ENCODE measurements around the gene FAM47A.

The FAM47A gene

GRCh38 chrX:34132028-34132427 is at the start of gene FAM47A:
Gene FAM47A, minus strand, starts transcription at chrX:34132314. Its CDS starts 36 bp downstream, at chrX:34132278.
- DNase-seq (ENCODE audit: low read depth in 3 of 3), result no peak

GRCh38 chrX:34147345-34147744 is 15.2 kb upstream of the FAM47A start:
- DNase-seq (ENCODE audit: low read depth in 3 of 3), result no peak

GRCh38 chrX:34146906-34147305 is 14.8 kb upstream of the FAM47A start:
- DNase-seq (ENCODE audit: low read depth in 3 of 3), result no peak

GRCh38 chrX:34144246-34144645 is 12.1 kb upstream of the FAM47A start:
- DNase-seq (ENCODE audit: low read depth in 3 of 3), result no peak

- DNase-seq (ENCODE audit: low read depth in 3 of 3), result no peak
These were observed 8.7 kb upstream of the FAM47A start for GRCh38 chrX:34140816-34141215.

GRCh38 chrX:34130980-34131744 is 952 bp downstream of the FAM47A start:
- no peak for DNase-seq (ENCODE audit: low read depth in 3 of 3)

GRCh38 chrX:34130501-34130900 is 1.6 kb downstream of the FAM47A start:
- DNase-seq (ENCODE audit: low read depth in 3 of 3), result no peak

GRCh38 chrX:34126011-34126410 is 6.1 kb downstream of the FAM47A start:
- no peak for DNase-seq (ENCODE audit: low read depth in 3 of 3)

GRCh38 chrX:34119122-34119521 is 13.0 kb downstream of the FAM47A start:
- no peak for DNase-seq (ENCODE audit: low read depth in 3 of 3)

- no peak for DNase-seq (ENCODE audit: low read depth in 3 of 3)
These were observed 19.7 kb downstream of the FAM47A start for GRCh38 chrX:34112459-34112858.

Measured in stimulated activated CD4-positive, alpha-beta T cell treated with anti-CD3 and anti-CD28 coated beads, TNF-alpha, amount 100 ng/mL, for 24 hours (primary cell).